GM12872 (cell line): ENCODE data around the gene ACTL7B.

Experiments used
- TF ChIP-seq, protein P1 (sequence below): IDR thresholded peaks from 3 replicates; pipeline ENCODE4 v1.5.1; 2011; ENCODE audit warnings: low read depth, mild to moderate bottlenecking, low read length, moderate library complexity; ENCODE audit not compliant: insufficient read depth

The ACTL7B gene

DNA sequence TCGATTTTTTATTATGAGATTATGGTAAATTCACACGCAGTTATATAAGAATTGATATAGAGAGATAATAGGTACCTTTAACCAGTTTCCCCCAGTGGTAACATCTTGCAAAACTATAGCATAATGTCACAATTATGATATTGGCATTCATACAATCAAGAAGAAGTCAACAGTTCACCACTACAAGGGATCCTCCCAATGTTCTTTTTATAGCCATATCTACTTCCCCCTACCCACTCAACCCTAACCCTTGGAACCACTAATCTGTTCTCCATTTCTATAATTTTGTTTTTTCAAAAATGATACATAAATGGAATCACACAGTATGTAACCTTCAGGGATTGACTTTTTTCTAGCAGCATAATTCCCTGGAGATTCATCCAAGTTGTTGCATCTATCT lies 9.8 kb downstream of the ACTL7B start:
- TF ChIP-seq, protein P1, sequence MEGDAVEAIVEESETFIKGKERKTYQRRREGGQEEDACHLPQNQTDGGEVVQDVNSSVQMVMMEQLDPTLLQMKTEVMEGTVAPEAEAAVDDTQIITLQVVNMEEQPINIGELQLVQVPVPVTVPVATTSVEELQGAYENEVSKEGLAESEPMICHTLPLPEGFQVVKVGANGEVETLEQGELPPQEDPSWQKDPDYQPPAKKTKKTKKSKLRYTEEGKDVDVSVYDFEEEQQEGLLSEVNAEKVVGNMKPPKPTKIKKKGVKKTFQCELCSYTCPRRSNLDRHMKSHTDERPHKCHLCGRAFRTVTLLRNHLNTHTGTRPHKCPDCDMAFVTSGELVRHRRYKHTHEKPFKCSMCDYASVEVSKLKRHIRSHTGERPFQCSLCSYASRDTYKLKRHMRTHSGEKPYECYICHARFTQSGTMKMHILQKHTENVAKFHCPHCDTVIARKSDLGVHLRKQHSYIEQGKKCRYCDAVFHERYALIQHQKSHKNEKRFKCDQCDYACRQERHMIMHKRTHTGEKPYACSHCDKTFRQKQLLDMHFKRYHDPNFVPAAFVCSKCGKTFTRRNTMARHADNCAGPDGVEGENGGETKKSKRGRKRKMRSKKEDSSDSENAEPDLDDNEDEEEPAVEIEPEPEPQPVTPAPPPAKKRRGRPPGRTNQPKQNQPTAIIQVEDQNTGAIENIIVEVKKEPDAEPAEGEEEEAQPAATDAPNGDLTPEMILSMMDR = no peak

DNA sequence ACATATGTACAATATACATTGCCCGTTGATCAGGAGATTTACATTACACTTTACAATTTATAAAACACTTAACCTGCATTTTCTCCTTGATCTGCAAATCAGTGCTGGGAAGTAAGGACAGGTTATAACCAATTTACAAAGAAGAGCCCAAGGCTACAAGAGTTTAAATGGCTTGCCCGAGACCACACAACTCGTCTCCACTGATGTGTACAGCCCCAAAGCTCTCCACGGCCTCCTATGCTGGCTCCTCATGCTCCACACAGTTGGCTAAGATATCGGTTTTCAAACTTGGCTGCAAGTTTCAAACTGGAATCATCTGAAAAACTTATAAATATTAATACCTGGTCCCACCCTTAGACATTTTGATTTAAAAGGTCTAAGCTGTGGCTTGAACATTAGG lies 10.3 kb downstream of the ACTL7B start:
- TF ChIP-seq, protein P1 = no peak

DNA sequence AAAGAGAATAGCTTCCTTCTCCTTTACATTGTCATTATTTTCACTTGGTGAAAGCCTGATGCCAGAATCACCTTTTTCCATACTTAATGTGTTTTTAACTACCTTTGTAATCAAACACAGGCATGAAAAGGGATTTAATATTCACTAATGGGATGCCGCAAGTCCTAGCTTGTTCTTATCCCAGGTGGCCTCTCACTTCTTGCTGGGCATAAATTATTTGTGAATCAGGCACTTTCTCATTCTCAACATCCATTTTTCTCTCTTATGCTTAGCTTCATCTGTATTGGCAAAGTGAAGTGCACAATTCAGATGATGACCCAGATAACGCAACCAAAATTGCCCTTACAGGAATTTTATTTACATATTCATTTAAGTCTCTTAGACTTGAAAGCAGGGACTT lies 10.9 kb downstream of the ACTL7B start:
- TF ChIP-seq, protein P1 = no peak

DNA sequence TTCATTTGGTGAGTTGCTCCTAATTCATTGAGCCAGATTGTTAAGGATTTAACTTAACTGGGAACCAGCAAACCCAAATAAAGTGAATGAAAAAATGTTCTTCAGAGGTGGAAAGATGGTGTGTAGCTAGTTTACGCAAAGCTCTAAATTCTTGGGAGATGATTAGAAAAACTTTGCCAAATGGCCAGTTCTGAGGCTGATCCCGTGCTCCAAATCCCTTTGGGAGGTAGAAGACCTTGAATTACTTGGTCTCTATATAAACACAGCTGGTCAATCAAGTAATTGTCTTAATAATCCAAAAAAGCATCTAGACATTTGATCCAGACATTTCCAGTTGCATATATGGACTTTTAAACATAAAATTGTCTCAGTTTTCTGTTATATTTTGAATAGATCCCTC lies 11.4 kb downstream of the ACTL7B start:
- TF ChIP-seq, protein P1 = no peak

DNA sequence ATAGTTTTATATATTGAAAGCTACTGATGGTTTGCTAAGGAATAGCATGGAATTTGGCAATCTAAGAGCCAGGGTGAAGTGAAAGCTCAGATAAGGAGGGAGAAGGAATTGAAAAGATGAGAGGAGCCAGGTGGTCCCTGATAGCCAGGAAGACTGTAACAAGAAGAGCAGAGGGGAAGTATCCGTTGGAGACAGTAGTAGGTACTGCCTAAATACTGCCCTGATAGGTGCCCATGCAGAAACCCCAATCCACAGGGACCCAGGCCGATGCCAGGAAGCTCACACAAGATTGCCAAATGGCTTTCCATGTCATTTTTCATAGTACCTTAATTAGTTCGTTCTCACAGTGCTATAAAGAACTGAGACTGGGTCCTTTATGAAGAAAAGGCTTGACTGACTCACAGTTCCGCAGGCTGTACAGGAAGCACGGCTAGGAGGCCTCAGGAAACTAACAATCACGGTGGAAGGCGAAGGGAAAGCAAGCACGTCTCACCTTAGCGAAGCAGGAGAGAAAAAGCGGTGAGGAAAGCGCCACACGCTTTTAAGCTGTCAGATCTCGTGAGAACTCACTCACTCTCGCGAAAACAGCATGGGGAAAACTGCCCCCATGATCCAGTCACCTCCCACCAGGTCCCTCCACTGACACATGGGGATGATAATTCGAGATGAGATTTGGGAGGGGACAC lies 13.0 kb downstream of the ACTL7B start:
- TF ChIP-seq, protein P1 = no peak

DNA sequence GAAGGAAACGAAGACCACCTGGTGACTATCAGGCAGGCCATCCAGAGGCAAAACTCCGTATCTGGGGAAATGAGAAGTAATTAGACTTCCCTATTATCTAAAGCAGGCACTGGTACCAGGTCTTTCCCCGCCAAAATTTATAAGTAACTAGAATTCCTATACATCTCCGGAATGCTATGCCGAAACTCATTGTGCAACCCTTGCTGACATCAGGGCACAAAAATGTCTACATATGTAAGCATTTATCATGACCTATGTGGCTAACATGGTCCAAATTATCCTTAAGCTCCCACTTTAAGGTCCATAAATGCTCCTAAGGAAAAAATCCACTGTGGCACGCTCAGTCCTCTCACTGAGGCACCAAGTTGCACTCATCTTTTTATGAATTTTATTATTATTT lies 17.8 kb downstream of the ACTL7B start:
- TF ChIP-seq, protein P1 = no peak

DNA sequence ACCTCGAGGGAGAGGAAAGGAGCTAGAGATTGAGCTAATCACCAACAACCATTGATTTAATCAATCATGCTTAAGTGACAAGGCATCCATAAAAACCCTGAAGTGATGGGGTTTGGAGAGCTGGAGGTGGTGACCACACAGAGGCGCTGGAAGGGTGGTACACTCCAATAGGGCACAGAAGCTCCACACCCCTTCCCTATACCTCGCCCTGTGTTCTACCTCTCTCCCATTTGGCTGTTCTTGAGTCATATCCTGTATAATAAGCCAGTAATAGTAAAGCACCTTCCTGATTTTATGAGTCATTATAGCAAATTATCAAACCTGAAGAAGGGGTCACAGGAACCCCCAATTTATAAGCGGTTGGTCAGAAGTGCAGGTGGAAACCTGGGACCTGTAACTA lies 18.3 kb downstream of the ACTL7B start:
- TF ChIP-seq, protein P1 = no peak
